HG02588 (cell line): ENCODE data around the gene ASXL2.

Source experiments
- ATAC-seq: cut with Tn5 transposase; IDR thresholded peaks from one replicate; pipeline ENCODE4 v1.9.1; 2021; ENCODE audit warnings: mild to moderate bottlenecking, moderate library complexity; ENCODE audit not compliant: unreplicated experiment

The ASXL2 gene

DNA sequence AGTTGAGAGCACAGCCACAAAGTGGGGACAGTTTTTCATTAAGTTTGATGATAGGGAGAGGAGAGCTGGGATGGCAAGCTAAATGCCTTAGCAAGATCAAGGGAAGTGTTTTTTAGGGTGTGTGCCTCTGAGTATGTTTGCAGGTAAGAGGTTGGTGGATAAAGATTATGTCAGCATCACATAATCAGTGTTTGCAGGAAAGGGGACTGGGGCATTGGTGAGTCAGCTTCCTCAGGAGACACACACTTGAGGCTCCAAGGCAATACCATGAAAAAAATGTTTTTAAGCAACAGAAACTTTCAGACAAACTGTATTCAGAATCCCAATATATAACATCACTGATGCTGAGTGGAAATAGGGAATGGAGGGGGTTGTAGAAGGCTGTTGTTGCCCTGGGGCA lies 179.5 kb downstream of the ASXL2 start:
- ATAC-seq = no peak

DNA sequence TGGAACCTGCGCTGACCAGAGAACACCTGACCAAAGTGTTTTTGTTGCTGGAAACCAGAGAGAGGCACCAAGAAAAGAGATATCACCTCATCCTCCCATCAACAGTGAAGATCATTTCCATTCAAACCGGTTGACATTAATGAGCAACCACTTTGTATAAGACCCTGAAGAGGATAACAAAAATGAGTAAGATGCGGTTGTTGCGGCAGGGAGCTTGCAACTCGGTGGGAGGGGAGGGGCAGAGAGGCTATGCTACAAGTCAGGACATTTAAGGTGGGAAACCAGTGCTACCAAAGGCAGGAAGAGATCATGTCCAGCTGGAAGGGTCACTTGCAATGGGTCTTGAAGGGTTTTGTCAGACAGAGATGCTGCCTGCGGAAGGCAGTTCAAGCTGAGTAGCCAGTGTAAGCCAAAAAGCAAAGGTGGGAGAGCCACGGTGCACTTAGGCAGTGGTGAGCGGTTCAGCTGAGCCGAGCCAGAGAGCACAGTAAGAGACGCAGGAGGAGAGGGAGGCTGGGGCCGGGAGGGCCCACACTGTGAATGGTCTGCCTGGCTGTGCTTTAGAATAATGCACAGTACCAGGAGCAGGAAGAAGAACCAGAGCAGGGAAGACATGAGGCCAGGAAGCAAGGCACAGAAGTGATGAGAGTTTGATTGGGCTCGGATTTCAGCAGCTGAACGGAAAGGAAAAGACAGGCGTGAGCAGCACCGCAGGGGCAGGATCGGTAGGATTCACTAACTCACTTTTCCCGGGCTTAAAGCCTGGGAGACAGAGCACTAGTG lies 180.5 kb downstream of the ASXL2 start:
- no peak for ATAC-seq

GRCh38 chr2:25692737-25693445 lies 185.4 kb downstream of the ASXL2 start:
- no peak for ATAC-seq

GRCh38 chr2:25692143-25692542 lies 186.1 kb downstream of the ASXL2 start:
- no peak for ATAC-seq

DNA sequence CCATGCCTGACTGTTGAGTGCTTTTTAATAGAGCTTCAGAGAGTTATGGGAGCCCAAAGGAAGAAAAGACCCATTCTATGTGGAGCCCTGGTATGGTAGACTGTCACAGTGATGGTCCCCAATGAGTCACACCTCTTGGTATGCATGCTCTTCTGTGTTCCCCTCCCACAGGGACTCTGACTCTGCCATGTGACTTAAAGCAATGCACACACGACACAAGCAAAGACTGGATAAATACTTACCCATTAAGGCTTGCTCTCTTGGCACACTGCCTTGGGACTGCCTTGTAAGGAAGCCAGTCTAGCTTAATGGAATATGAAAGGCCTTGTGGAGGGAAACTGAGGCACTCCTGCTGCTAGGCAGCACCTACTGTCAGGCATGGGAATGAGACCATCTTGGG lies 188.2 kb downstream of the ASXL2 start:
- ATAC-seq = no peak

GRCh38 chr2:25688236-25688635 lies 190.1 kb downstream of the ASXL2 start:
- ATAC-seq = no peak

GRCh38 chr2:25685741-25686140 lies 192.5 kb downstream of the ASXL2 start:
- no peak for ATAC-seq

GRCh38 chr2:25684577-25685473 lies 193.5 kb downstream of the ASXL2 start:
- no peak for ATAC-seq
